GM12878 (cell line): ENCODE measurements around the gene TGFBR3. TPM values are rescaled to one million over a fixed set of nuclear protein-coding genes. Genes with fewer than 3 reads are reported as not detected.

Experiments used
- ATAC-seq: fragments of 200-7000 bp; cut with Tn5 transposase; 3 replicates; pipeline ENCODE4 v1.9.1; 2020; ENCODE audit warnings: mild to moderate bottlenecking, moderate library complexity
- BruUV-seq: library from RNA; stranded (reverse); fragments of 400-500 nt; replicated peaks from 2 replicates; lab custom pipeline; 2021; lab: Mats Ljungman, UMichigan
- CTCF ChIA-PET: fragments of 300-600 bp; sonication (Branson Sonifier 250); formaldehyde crosslinking; extraction: SDS; loops from one replicate; lab custom pipeline; 2021; ENCODE audit warnings: inconsistent platforms; lab: Yijun Ruan, JAX
- POLR2A ChIA-PET: fragments of 350-600 bp; formaldehyde crosslinking; extraction: SDS; loops from one replicate; lab custom pipeline; 2021; ENCODE audit warnings: inconsistent platforms; lab: Charles Lee
- RAD21 ChIA-PET: fragments of 300-600 bp; sonication (Branson Sonifier 250); formaldehyde crosslinking; loops from one replicate; lab custom pipeline; 2023; ENCODE audit warnings: antibody characterized with exemption; ENCODE audit not compliant: unreplicated experiment; lab: Charles Lee
- SMC1A ChIA-PET: fragments of 300-600 bp; sonication (Branson Sonifier 250); formaldehyde crosslinking; loops from one replicate; lab custom pipeline; 2023; ENCODE audit not compliant: unreplicated experiment, uncharacterized antibody; lab: Charles Lee
- DNase-seq: peaks from one replicate; pipeline ENCODE4 v3.0.0-alpha.2; 2011; ENCODE audit warnings: low read depth, low spot score
- FAIRE-seq: peaks from 3 replicates; lab custom pipeline; 2011; peaks lifted over from hg19 to GRCh38; lab: Jason Lieb, UNC
- H2AFZ ChIP-seq: 2 replicates; pipeline ENCODE4 v1.6.0; 2011; ENCODE audit warnings: low read depth, low read length, control low read depth; ENCODE audit not compliant: control insufficient read depth
- H3K27ac ChIP-seq: 2 replicates; pipeline ENCODE4 v1.5.1; 2011; ENCODE audit warnings: control low read depth; ENCODE audit not compliant: control insufficient read depth, insufficient read depth
- H3K27me3 ChIP-seq, 2 experiments: replicated peaks in 1 of 2; 2 replicates each; pipeline versions ENCODE4 v1.6.0 to v1.6.1; 2011; ENCODE audit warnings: low read length in 1 of 2; ENCODE audit not compliant: control insufficient read depth in 2 of 2, insufficient read depth in 2 of 2
- H3K36me3 ChIP-seq, 2 experiments: 2 replicates each; pipeline ENCODE4 v1.5.1; 2011; ENCODE audit warnings: low read length in 1 of 2; ENCODE audit not compliant: control insufficient read depth in 2 of 2, insufficient read depth in 2 of 2
- H3K4me1 ChIP-seq: 2 replicates; pipeline ENCODE4 v1.6.1; 2011; ENCODE audit warnings: mild to moderate bottlenecking, low read length, moderate library complexity, mixed read lengths; ENCODE audit not compliant: control insufficient read depth, insufficient read depth
- H3K4me2 ChIP-seq: 2 replicates; pipeline ENCODE4 v1.6.0; 2011; ENCODE audit warnings: control low read depth; ENCODE audit not compliant: control insufficient read depth, insufficient read depth
- H3K4me3 ChIP-seq: fragments of 200-600 bp; sonication (generic); 2 replicates; pipeline ENCODE4 v1.5.1; 2016
- H3K79me2 ChIP-seq: 2 replicates; pipeline ENCODE4 v1.6.0; 2011; ENCODE audit warnings: low read length; ENCODE audit not compliant: control insufficient read depth, insufficient read depth
- H3K9ac ChIP-seq: 2 replicates; pipeline ENCODE4 v1.8.0; 2011; ENCODE audit warnings: low read length, control low read depth, mixed read lengths; ENCODE audit not compliant: control insufficient read depth, insufficient read depth
- H3K9me3 ChIP-seq: replicated peaks from 3 replicates; pipeline ENCODE4 v1.5.1; 2011; ENCODE audit warnings: mild to moderate bottlenecking, low read length; ENCODE audit not compliant: control insufficient read depth, insufficient read depth
- H4K20me1 ChIP-seq: 2 replicates; pipeline ENCODE4 v1.6.0; 2011; ENCODE audit not compliant: control insufficient read depth, insufficient read depth
- CHD2 ChIP-seq: IDR thresholded peaks from 2 replicates; pipeline ENCODE4 v1.6.1; 2011; ENCODE audit warnings: low read depth, low read length, improper control_type of control experiment, borderline replicate concordance
- IRF5 ChIP-seq: fragments of 450-650 bp; IDR thresholded peaks from 2 replicates; pipeline ENCODE4 v1.6.1; 2017; ENCODE audit warnings: borderline replicate concordance
- NFYB ChIP-seq: IDR thresholded peaks from 2 replicates; pipeline ENCODE4 v1.6.1; 2011; ENCODE audit warnings: low read depth, mild to moderate bottlenecking, low read length, improper control_type of control experiment, moderate library complexity; ENCODE audit not compliant: insufficient read depth
- PRDM15 ChIP-seq: fragments of 450-650 bp; formaldehyde crosslinking; IDR thresholded peaks from 2 replicates; pipeline ENCODE4 v1.4.0; 2020; ENCODE audit warnings: mild to moderate bottlenecking, moderate library complexity
- TARDBP ChIP-seq: IDR thresholded peaks from 2 replicates; pipeline ENCODE4 v1.6.1; 2016; ENCODE audit warnings: borderline replicate concordance
- ZBTB33 ChIP-seq: fragments of 450-650 bp; IDR thresholded peaks from 2 replicates; pipeline ENCODE4 v1.6.1; 2017; ENCODE audit warnings: mild to moderate bottlenecking
- ZZZ3 ChIP-seq: IDR thresholded peaks from 2 replicates; pipeline ENCODE4 v1.6.1; 2011; ENCODE audit warnings: low read depth; ENCODE audit not compliant: control insufficient read depth, insufficient read length
- WGBS: methylation state at CpG from one replicate; pipeline ENCODE4 v1.1.6; 2016; ENCODE audit warnings: low lambda C conversion rate; ENCODE audit not compliant: insufficient replicate concordance, insufficient coverage; ENCODE audit errors: missing lambda C conversion rate; 5-methylcytosine and 5-hydroxymethylcytosine counted together
- in situ Hi-C: fragments of 300-500 bp; cut with MboI; formaldehyde crosslinking; loops from 9 replicates; pipeline ENCODE4 v1.14.3; 2018; ENCODE audit warnings: mixed read lengths
- intact Hi-C: fragments of 100-400 bp; cut with micrococcal nuclease; formaldehyde crosslinking; loops from one replicate; pipeline ENCODE4 v1.14.2; 2022; ENCODE audit not compliant: unreplicated experiment
- polyA plus RNA-seq, 11 experiments: library from polyadenylated mRNA; depleted of rRNA in 4 of 11; unstranded in 6 of 11; stranded (reverse) in 5 of 11; fragments of >200 nt; fragmentation: Nextera tagmentation in 4 of 11; fragmentation: Illumina TruSeq in 1 of 11; extraction: Ambion mirVana in 4 of 11; extraction: Trizol in 1 of 11; gene quantifications; 1 replicate in 1 of 11; 2 replicates in 10 of 11; pipeline versions ENCODE4 v1.2.1 to v1.2.3, GENCODE V29; 2011 to 2016; ENCODE audit warnings: inconsistent platforms in 2 of 11, missing spikeins in 2 of 11, low read depth in 1 of 11
- total RNA-seq, 4 experiments: library from RNA; depleted of rRNA in 3 of 4; stranded (reverse); fragments of >200 nt in 3 of 4; fragmentation: Illumina TruSeq in 1 of 4; extraction: Trizol in 1 of 4; gene quantifications; 2 replicates each; pipeline versions ENCODE4 v1.2.1 to v1.2.3, GENCODE V29; 2013 to 2021

TGFBR3 gene
- total and polyA plus RNA-seq, 10 of the 15 experiments (the other 5 are each of a cell fraction or from before 2014, with no cell fraction given): 2.7 to 16.5 (median 12.6) TPM

- Histone ChIP-seq H3K4me2 (no peak overlapping the region), H3K79me2 (no peaks in the 10 kb centered on the region), H3K27me3 (no peaks in the 10 kb centered on the region), H3K9ac (no peak overlapping the region), H3K9me3 (no peaks in the 10 kb centered on the region), H3K4me3 (no peak overlapping the region), H3K36me3 (no peaks in the 10 kb centered on the region), H3K27ac (no peak overlapping the region), H4K20me1 (no peaks in the 10 kb centered on the region), H3K4me1 (no peaks in the 10 kb centered on the region), H2AFZ (no peak overlapping the region)
- intact Hi-C loops: no loop called here
- ChIA-PET POLR2A (interaction anchor here (0.5 kb wide), 1 partner anchor 372 kb away, joined by 4 read pairs; no protein-coding TSS in a partner anchor), CTCF (no interaction called here), RAD21 (no interaction called here), SMC1A (no interaction called here)
- WGBS: 61% methylated on average over 3 of the region's 3 CpGs
- TF ChIP-seq CHD2: no peak
- TF ChIP-seq ZZZ3: no peak
- no peak for TF ChIP-seq IRF5
- TF ChIP-seq NFYB: no peak
- no peak for FAIRE-seq
- no peak for DNase-seq
- no TSS peak for BruUV-seq
- in situ Hi-C loops: no loop called here
- no peak for ATAC-seq
Observed at GRCh38 chr1:91863498-91863897, 22.5 kb downstream of the TGFBR3 start.

- no peak for FAIRE-seq
- ChIA-PET SMC1A (no interaction called here), CTCF (no interaction called here), RAD21 (no interaction called here), POLR2A (interaction anchor here (0.7 kb wide), 1 partner anchor 1994 kb away, joined by 5 read pairs; no protein-coding TSS in a partner anchor)
- Histone ChIP-seq H3K9me3 (no peaks in the 10 kb centered on the region), H3K4me2 (no peak overlapping the region), H3K4me3 (no peak overlapping the region), H3K4me1 (no peaks in the 10 kb centered on the region), H3K9ac (no peak overlapping the region), H3K27me3 (no peaks in the 10 kb centered on the region), H3K36me3 (no peaks in the 10 kb centered on the region), H2AFZ (no peak overlapping the region), H3K79me2 (no peaks in the 10 kb centered on the region), H3K27ac (no peak overlapping the region), H4K20me1 (no peaks in the 10 kb centered on the region)
- no peak for ATAC-seq
- intact Hi-C loops (no loop called here), in situ Hi-C loops (no loop called here)
- no TSS peak for BruUV-seq
- DNase-seq: no peak
- WGBS: 90% methylated on average over 3 of the region's 3 CpGs
- TF ChIP-seq TARDBP: no peak
- TF ChIP-seq PRDM15 (CRISPR knock-in tag): no peak
- TF ChIP-seq IRF5: no peak
- no peak for TF ChIP-seq ZBTB33
Observed at GRCh38 chr1:91862120-91862519, 23.8 kb downstream of the TGFBR3 start.
